ENCODE data around the gene NCAM1.

Gene NCAM1

GRCh38 chr11:113261709-113262475 lies 300.7 kb downstream of the NCAM1 start:
- DNase-seq, result no peak

- no peak for DNase-seq
Measured at GRCh38 chr11:113262594-113262993, 301.4 kb downstream of the NCAM1 start.

DNA sequence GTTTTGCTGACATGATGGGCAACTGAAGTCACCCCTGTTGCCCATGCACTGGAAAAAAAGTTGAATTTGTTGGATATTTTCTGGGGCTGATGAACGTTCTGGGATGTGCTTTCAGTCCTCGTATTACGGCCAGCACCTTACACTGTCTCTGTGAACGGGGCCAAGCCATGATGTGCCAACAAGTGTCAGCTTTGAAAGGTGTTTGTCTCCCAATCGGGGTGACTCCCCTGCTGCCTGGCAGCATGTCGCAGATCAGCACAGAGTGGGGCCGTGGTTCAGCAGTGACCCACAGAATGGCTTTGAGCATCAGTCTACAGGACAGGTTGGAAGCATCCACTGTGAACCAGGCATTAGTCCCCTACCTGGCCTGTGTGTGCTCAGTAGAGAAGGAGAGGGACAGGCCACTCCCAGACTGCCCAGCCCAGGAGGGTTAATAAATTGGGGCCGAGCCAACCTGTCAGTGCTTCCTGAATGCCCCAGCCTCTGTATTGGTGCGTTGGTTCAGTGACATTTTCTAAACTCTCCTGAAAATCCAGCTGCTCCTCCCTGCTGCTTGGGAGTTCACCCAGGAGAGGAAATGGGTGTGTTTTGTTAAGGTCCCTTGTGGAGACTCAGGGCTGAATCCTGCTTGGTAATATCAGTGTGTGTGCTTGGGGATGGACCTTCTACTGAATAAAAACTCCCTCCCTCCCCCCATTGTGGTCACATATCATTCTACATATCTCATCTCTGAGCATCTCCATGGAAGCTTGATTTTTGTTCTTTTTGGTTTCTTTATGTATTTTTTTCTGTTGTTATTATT lies 302.4 kb downstream of the NCAM1 start:
- DNase-seq, result no peak

- no peak for DNase-seq
Measured at GRCh38 chr11:113265362-113265761, 304.1 kb downstream of the NCAM1 start.

DNA sequence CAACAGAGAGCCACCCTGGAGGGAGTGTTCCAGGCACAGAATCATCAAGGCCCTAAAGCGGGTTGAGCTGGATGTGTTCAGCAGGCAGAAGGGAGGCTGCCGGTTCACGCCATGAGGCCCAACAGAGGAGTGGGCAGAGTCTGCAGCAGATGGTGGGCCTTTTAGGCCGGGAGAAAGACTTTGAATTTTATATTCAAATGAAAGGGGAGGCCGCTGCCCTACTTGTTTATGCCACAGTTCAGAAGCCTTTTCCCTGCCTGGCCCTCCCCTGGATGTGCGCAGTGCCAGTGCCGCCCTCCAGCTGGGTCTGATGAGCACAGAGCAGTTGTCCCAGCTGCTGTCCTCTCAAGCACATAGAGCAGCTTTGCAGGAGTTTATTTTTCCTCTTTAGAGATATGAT lies 306.3 kb downstream of the NCAM1 start:
- no peak for DNase-seq

DNA sequence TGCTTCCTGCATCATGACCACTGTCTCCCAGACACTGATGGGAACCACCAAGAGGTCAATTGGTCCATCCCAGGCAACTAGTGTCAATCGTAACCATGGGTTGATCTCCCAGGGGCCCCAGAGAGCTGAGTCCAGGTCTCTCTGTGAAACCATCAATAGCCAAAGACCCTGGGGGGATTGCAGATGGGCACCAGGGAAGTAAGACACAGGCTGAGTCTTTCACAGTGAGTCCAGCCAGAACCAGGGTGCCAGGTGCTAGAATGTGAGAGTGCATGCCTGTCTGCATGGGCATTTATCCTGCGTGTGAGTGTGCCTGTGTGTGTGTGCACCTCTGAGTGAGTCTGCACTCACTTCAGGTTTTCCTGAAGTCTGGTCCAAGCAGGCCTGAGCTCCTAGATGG lies 307.9 kb downstream of the NCAM1 start:
- DNase-seq, result no peak

- no peak for DNase-seq
Measured at GRCh38 chr11:113269636-113270035, 308.4 kb downstream of the NCAM1 start.

- no peak for DNase-seq
Measured at GRCh38 chr11:113270080-113270479, 308.9 kb downstream of the NCAM1 start.

DNA sequence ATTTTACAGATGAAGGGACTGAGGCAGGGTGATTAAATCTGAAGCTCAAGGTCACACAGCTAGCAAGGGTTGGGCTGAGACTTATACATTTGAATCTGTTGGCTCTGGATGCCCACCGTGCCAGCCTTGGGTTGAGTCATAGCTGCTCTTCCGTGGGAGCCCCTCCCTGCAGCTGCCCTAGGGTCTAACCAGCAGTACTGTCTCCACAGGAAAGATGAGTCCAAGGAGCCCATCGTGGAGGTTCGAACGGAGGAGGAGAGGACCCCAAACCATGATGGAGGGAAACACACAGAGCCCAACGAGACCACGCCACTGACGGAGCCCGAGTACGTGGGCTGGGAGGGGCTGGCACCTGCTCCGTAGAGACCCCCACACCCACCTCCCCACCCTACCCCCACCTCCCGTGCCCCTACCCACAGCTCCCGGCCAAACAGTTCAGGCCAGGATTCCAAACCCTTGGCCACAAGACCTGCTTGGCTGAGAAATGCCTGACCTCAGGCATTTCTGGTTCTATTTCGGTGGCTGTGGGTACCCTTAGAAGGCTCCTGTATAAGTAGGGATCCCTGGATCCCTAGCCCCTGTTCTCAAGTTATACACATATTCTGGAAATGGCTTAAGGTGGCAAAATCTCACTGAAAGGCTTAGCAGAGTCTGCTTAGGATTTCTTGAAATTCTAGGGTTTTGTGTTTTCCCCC lies 310.5 kb downstream of the NCAM1 start:
- no peak for DNase-seq

DNA sequence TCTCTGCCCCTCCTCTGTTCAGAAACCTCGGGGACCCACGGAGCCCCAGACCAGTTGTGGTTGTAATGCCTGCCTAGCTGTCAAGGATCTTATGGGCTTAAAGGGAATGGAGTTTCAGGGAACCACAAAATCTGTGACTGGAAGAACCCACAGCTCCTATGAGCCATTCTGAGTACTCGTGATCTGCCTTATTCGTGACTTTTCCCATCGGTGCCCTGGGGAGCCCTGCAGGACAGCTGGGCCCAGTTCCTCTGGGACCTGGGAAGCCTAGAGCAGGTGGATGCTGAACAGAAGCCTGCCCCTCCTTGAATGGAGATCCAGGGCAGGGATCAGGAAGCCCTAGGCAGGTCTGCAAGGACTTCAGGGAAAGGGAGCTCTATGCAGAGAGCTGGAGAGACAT lies 311.1 kb downstream of the NCAM1 start:
- DNase-seq, result no peak

- DNase-seq, result no peak
Measured at GRCh38 chr11:113272927-113273615, 311.9 kb downstream of the NCAM1 start.

- no peak for DNase-seq
Measured at GRCh38 chr11:113273720-113274119, 312.5 kb downstream of the NCAM1 start.

- DNase-seq, result no peak
Measured at GRCh38 chr11:113274713-113275582, 313.7 kb downstream of the NCAM1 start.

DNA sequence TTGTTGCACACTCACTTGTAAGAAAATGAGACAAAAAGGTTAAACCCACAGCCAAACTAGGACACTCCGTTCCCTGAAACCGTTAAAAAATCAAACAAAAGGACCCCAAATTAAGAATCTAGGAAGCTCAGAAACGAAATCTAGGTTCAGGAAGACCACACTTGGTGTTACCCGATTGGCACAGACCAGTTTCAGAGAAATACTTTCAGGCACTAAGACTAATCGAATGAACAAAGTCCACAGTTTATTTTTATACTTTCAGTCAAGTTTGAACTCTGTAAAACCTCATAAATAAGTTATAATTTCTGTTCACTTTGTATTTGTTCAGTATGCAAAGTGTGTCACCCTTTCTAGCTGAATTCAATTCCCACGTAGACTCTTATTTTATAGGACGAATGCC lies 314.4 kb downstream of the NCAM1 start:
- no peak for DNase-seq

GRCh38 chr11:113276466-113276865 lies 315.2 kb downstream of the NCAM1 start:
- no peak for DNase-seq

DNA sequence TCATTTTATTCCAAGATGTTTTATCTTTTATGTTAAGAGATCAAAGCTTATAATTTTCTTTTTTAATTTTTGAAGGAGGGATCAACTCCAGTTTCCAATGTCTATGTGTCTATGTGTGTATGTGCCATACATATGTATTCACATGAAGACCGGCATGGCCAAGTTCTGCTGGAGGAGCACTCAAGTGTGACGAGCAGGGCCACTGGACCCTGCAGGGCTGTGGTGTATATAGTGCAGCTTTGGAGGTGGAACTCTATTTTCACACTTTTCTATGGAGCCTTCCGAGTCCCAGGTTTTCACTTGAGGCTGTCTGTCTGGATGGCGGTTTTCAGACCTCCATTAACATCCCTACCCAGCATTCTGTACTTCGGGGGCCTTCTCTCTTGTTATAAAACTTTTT lies 316.7 kb downstream of the NCAM1 start:
- DNase-seq, result no peak

DNA sequence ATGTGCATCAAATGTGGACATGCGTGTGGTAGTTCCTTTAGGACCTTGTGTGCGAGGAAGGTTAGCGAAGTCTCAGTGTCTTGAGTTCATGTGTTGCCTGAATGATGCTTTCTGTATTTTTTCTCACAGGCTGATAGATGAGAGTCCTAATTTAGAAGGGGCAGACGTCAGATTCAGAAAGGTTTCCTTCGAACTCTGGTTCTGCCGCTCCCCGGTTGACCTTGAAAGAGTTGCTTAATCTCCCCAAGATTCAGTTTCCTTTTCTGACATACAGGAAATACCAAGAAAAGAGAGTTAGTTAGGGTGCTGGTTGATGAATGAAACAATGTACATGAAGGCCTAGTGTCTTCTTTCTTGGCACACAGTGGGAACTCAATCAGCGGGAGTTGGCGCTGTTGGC lies 317.3 kb downstream of the NCAM1 start:
- DNase-seq, result no peak

DNA sequence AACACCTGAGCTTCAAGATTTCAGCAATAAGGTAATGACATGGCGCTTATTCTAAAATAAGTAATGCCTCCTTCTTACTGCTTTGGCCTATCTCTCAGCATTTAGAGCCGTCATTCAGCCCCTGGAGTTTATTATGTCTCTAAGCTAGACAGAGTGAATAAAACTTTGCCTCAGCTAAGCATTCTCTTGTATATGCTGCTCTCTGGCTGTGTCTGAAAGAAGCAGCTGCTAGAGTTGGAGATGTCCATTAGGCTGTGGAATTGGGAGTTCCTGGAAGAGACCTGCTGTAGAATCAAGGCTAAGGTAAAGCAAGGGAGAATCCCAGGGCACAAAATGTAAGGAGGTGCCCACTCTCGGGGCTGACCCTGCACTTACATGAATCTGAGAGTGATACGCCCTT lies 317.7 kb downstream of the NCAM1 start:
- no peak for DNase-seq

GRCh38 chr11:113279591-113279990 lies 318.4 kb downstream of the NCAM1 start:
- DNase-seq, result no peak

DNA sequence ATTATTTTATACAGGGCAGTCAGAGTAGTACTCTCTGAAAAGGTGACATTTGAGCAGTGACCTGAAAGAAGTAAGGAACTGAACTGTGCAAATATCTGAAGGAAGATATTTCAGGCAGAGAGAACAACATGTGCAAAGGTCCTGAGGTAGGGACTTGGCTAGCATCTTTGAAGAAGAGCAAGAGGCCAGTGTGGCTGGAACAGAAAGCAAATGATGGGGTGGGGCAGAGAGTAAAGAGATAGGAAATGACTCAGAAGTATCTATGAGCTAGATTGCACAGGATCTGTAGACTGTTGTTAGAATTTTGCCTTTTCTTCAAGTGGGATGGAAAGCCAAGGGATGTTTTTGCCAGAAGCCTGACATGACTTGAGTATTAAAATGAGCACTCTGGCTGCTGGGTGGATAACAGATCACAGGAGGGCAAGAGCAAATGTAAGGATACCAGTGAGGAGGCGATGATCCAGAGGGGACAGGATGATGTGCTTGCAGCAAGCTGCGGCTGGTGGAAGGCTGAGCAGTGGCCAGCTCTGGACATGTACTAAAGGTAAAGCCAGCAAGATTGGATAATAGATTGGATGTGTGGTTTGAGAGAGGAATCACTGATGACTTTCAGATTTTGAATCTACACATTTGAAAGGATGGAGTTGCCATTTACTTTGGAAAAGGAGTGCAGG lies 320.0 kb downstream of the NCAM1 start:
- no peak for DNase-seq

DNA sequence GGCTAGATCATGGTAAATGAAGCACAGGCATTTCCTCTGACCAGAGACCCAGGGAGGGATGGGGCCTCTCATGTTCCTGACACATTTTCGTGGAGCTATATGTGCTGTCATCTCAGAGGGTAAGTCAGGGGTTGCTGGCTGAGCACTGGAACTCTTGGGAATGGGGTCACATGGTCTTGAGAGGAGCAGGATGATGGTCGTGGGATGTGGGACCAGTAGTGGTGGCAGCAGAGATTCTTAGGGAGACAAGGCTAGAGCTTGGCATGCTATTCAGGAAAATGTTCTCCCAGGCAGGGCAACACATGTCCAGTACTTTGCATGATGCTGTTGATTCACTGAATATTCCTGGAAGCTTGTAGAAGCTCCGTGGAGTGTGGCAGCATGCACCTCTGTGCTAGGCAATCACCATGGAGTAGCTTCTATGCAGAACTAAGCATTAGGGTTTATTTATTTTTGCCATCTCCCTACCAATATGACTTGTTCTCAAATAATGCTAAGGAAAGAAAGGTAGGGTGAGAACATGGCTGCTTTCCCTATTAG lies 321.7 kb downstream of the NCAM1 start:
- DNase-seq, result no peak

Measured in activated T-cell treated with anti-CD3 and anti-CD28 coated beads, Interleukin-2, amount 50 U/mL, for 1 hour (primary cell).